Ovary (tissue), 9 donors: ENCODE measurements around the gene MAGI1. TPM values are rescaled to one million over a fixed set of nuclear protein-coding genes. Genes with fewer than 3 reads are reported as not detected.

ENCODE experiments used
- DNase-seq, 5 donors: peaks; one replicate each; pipeline ENCODE4 v3.0.0-alpha.2; 2019 to 2020
- H3K27ac ChIP-seq, 2 donors: fragments of 200-600 bp; one replicate each; pipeline versions ENCODE4 v1.5.1 to v1.8.0; 2019 to 2022
- H3K27me3 ChIP-seq: fragments of 200-600 bp; one replicate; pipeline ENCODE4 v1.8.0; 2022
- H3K36me3 ChIP-seq: fragments of 200-600 bp; sonication (generic); one replicate; pipeline ENCODE4 v1.5.1; 2019
- H3K4me1 ChIP-seq: one replicate; pipeline ENCODE4 v1.8.1; 2013; ENCODE audit warnings: mild to moderate bottlenecking, moderate library complexity; ENCODE audit not compliant: insufficient read depth
- H3K4me3 ChIP-seq: fragments of 200-600 bp; sonication (generic); one replicate; pipeline ENCODE4 v1.5.1; 2017
- H3K9me3 ChIP-seq, 2 donors: fragments of 200-600 bp in 1 of 2; sonication (generic) in 1 of 2; one replicate each; pipeline versions ENCODE4 v1.5.1 to v1.8.1; 2013 to 2019; ENCODE audit warnings: mild to moderate bottlenecking in 1 of 2, moderate library complexity in 1 of 2
- CTCF ChIP-seq, 3 donors: fragments of 450-650 bp in 2 of 3; fragments of 200-600 bp in 1 of 3; IDR thresholded peaks; one replicate each; pipeline versions ENCODE4 v1.5.1 to v1.8.0; 2016 to 2022; ENCODE audit warnings: antibody characterized with exemption in 3 of 3, mild to moderate bottlenecking in 1 of 3
- EP300 ChIP-seq: sonication (generic); formaldehyde crosslinking; IDR thresholded peaks from one replicate; pipeline ENCODE4 v1.6.1; 2017; ENCODE audit warnings: antibody characterized with exemption
- POLR2A ChIP-seq: fragments of 450-650 bp; IDR thresholded peaks from one replicate; pipeline ENCODE4 v1.6.1; 2017; ENCODE audit warnings: antibody characterized with exemption, mild to moderate bottlenecking, moderate library complexity
- WGBS, 3 donors: extraction: QIAGEN DNeasy Blood & Tissue Kit in 1 of 3; methylation state at CpG; one replicate each; pipeline versions ENCODE4 v1.1.5 to v1.1.7; 2013 to 2017; 5-methylcytosine and 5-hydroxymethylcytosine counted together
- intact Hi-C, 4 donors: fragments of 100-400 bp; cut with DNase I; formaldehyde crosslinking; loops; one replicate each; pipeline versions ENCODE4 v1.11.0 to v1.15.1; 2022 to 2023
- polyA plus RNA-seq, 2 donors: library from polyadenylated mRNA; stranded (reverse); fragments of 200-250 nt in 1 of 2; fragments of 350-450 nt in 1 of 2; fragmentation: Illumina TruSeq in 1 of 2; extraction: RNeasy Lipid Tissue Mini Kit (QIAGEN cat#74804) in 1 of 2; gene quantifications; one replicate each; pipeline ENCODE4 v1.2.3, GENCODE V29; 2013 to 2014
- total RNA-seq, 7 donors: library from RNA; depleted of rRNA in 2 of 7; stranded (reverse); fragments of >200 nt in 2 of 7; fragmentation: NEBNext Ultra II Directional in 3 of 7; extraction: Animal tissue kit (Norgen Biotek cat#: 25700) in 3 of 7; gene quantifications; one replicate each; pipeline versions ENCODE4 v1.1.0 to v1.2.4, GENCODE V29; 2016 to 2023
- donor health status: DM: no; HTN: no; CAD: no; lungs with moderate emphysema.
- donor health status: DM: no; HTN: no; CAD: no.
- donor health status: Bipolar disorder and iron deficiency.
- donor health status: DM: yes; HTN: yes; CAD: no.
- donor health status: DM: no; HTN: no; CAD: no.
- donor health status: DM: yes; HTN: yes; CAD: no.

Gene MAGI1
- total and polyA plus RNA-seq, 9 donors, result 5.5 to 35.7 (median 8.7) TPM

GRCh38 chr3:66000506-66000905 lies 38.2 kb downstream of the MAGI1 start:
- Histone ChIP-seq H3K27me3 (no peaks in the 10 kb centered on the region), H3K4me3 (no peak overlapping the region), H3K9me3 (no peaks in the 10 kb centered on the region), H3K27ac (no peak overlapping the region), H3K36me3 (no peaks in the 10 kb centered on the region), H3K4me1 (peaks cover 2% of the 10 kb centered on the region)
- TF ChIP-seq POLR2A, result no peak
- TF ChIP-seq EP300, result no peak
- TF ChIP-seq CTCF (IDR thresholded peaks at IDR 0.05), result no peak
- no peak for DNase-seq
- intact Hi-C loops, result no loop called here

- Histone ChIP-seq H3K36me3 (no peaks in the 10 kb centered on the region), H3K4me3 (no peak overlapping the region), H3K27me3 (no peaks in the 10 kb centered on the region), H3K4me1 (peaks cover 2% of the 10 kb centered on the region), H3K9me3 (no peaks in the 10 kb centered on the region), H3K27ac (no peak overlapping the region)
- intact Hi-C loops, result no loop called here
- 89 to 94% (median 92%) methylated on average over 8 of the region's 8 CpGs for WGBS, 3 donors
- TF ChIP-seq CTCF (IDR thresholded peaks at IDR 0.05), result no peak
- TF ChIP-seq EP300, result no peak
- TF ChIP-seq POLR2A, result no peak
- no peak for DNase-seq
Measured at GRCh38 chr3:65999606-66000005, 39.1 kb downstream of the MAGI1 start.

- Histone ChIP-seq H3K9me3 (no peaks in the 10 kb centered on the region), H3K36me3 (no peaks in the 10 kb centered on the region), H3K4me1 (peaks cover 2% of the 10 kb centered on the region), H3K27ac (no peak overlapping the region), H3K4me3 (no peak overlapping the region), H3K27me3 (no peaks in the 10 kb centered on the region)
- TF ChIP-seq EP300 (no peak), POLR2A (no peak), CTCF (IDR thresholded peaks at IDR 0.05) (no peak)
- DNase-seq, result peak in 1 of 5 donors; percentile 21
- intact Hi-C loops, result no loop called here
- 68 to 74% (median 72%) methylated on average over 11 of the region's 11 CpGs for WGBS, 3 donors
Measured at GRCh38 chr3:65996589-65996988, 42.1 kb downstream of the MAGI1 start.

GRCh38 chr3:65995515-65995914 lies 43.2 kb downstream of the MAGI1 start:
- no peaks in the 10 kb centered on the region for H3K27me3 ChIP-seq
- no peaks in the 10 kb centered on the region for H3K36me3 ChIP-seq
- 86 to 94% (median 93%) methylated on average over 6 of the region's 6 CpGs for WGBS, 3 donors
- intact Hi-C loops, result no loop called here
- no peak overlapping the region for H3K27ac ChIP-seq
- H3K4me1 ChIP-seq, result peaks cover 2% of the 10 kb centered on the region
- no peak overlapping the region for H3K4me3 ChIP-seq
- TF ChIP-seq CTCF (IDR thresholded peaks at IDR 0.05), result no peak
- TF ChIP-seq EP300, result no peak
- no peak for TF ChIP-seq POLR2A
- no peak for DNase-seq
- H3K9me3 ChIP-seq, result no peaks in the 10 kb centered on the region

- no peak overlapping the region for H3K4me3 ChIP-seq
- DNase-seq, result no peak
- H3K27me3 ChIP-seq, result no peaks in the 10 kb centered on the region
- intact Hi-C loops, result no loop called here
- WGBS, 3 donors, result 51 to 55% (median 52%) methylated on average over 4 of the region's 4 CpGs
- TF ChIP-seq POLR2A, result no peak
- TF ChIP-seq CTCF (IDR thresholded peaks at IDR 0.05), result no peak
- TF ChIP-seq EP300, result no peak
- no peaks in the 10 kb centered on the region for H3K36me3 ChIP-seq
- no peak overlapping the region for H3K27ac ChIP-seq
- no peaks in the 10 kb centered on the region for H3K9me3 ChIP-seq
- peaks cover 2% of the 10 kb centered on the region for H3K4me1 ChIP-seq
Measured at GRCh38 chr3:65995030-65995429, 43.7 kb downstream of the MAGI1 start.
